CD1c-positive myeloid dendritic cell (primary cell): ENCODE results near the gene SLC17A4.

Source experiments
- DNase-seq: peaks from one replicate; pipeline ENCODE4 v3.0.0-alpha.2; 2016; ENCODE audit errors: extremely low spot score

The SLC17A4 gene, protein sequence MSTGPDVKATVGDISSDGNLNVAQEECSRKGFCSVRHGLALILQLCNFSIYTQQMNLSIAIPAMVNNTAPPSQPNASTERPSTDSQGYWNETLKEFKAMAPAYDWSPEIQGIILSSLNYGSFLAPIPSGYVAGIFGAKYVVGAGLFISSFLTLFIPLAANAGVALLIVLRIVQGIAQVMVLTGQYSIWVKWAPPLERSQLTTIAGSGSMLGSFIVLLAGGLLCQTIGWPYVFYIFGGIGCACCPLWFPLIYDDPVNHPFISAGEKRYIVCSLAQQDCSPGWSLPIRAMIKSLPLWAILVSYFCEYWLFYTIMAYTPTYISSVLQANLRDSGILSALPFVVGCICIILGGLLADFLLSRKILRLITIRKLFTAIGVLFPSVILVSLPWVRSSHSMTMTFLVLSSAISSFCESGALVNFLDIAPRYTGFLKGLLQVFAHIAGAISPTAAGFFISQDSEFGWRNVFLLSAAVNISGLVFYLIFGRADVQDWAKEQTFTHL

DNA sequence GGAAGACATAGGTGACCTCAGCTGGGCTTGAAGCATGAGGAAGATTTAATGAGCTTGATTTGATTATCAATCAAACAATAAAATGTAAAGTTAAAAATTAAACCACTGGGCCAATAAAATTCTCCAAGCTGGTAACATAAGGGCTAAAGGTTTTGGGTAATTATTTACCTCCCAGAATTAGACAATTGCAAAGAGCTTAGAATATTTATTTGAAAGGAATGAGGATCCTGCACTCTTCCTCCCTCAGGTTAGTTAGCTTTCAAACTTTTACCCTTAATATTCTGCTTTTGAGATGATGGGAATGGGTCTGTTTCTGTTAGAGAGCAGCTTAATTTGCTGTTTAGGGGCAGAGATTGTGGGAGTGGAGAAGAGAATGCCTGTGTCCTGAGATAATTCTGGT, at the start of gene SLC17A4:
Gene SLC17A4, plus strand, starts transcription at position 208 of the 400 bp plus-strand sequence. CDS start 7,221 bp downstream, outside the sequence.
- no peak for DNase-seq

DNA sequence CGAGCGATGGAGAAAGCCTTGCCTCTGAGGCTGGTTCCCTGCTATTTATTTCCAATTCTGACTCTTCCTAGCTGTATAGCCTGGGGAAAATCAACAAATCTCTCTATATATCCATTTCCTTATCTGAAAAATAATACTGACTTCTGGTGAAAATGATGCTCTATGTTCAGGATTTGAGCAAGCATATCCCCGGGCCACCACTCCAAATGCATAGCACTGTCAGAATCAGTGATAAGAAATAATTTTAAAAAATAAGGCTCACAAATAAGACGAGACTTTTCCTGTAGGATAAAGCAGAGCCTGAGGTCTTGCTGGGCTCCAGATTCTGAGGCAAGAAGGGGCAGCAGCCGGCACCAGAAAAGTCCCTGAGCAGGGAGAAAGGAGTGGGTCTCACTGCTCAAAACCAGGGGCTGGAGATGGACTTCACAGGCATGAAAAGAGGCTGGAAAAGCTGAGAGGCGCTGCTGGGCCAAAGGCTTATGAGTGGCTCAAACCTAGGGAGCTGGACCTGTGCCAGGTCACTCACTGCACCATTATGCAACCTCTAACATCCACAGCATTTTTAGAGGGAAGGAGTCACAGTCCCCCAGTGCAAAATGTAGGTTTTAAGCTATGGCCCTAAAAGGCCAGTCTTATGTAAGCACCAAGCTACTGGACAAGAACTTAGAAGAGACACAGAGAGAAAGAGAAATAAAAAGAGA, 48.1 kb upstream of the SLC17A4 start:
- no peak for DNase-seq

DNA sequence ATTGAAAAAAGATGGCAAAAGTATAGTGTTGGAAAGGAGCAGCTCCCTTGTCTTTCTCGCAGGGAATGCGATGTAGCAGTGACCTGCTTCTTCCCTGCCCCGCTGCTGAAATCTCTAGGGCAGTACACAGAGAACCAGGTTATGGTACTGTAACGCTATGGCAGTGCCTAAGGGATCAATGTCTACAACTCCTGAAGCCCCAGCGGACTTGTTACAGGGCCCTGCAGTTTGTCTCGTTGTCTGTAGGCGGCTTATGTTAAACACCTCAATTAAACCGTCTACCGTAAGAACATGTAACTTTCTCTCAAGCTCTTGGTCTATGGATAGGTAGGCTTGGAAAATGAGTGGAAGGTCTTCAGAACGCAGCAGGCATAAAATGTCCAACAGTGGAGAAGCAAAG, 44.8 kb upstream of the SLC17A4 start:
- DNase-seq = no peak

DNA sequence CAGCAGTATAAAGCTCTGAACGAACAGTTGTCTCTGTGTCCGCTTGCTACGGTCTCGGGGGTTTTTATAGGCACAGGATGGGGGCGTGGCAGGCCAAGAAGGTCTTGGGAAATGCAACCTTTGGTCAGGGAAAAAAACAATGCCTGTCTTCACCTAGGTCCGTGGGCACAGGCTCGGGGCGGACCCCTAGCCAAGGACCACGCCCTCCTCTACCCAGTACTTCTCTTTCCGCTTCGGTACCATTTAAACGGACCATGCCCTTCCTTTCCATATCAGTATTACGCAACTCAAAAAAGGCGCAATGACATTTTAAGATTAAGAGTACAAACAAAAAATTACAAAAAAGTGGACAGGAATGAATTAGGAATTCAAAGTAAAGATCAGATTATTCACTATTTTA, 44.3 kb upstream of the SLC17A4 start:
- no peak for DNase-seq

GRCh38 chr6:25713824-25714223, 40.7 kb upstream of the SLC17A4 start:
- no peak for DNase-seq

DNA sequence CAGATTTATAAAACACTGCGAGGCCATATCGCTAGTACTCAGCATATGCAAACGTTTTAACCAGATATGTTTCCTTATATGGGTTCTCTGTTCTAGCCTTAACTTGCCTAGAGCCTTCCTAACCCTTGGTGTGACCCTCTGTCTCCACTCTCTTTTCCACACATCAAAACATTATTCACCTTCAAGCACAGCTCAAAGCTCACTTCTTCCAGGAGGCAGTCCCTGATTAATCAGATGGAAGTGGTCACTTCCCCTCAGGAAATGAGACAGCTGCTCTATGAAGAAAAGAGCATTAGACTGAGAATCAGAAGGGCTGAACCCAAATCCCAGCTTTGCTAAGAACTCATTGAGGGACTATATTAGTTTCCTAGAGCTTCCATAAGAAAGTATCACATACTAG, 39.8 kb upstream of the SLC17A4 start:
- no peak for DNase-seq

DNA sequence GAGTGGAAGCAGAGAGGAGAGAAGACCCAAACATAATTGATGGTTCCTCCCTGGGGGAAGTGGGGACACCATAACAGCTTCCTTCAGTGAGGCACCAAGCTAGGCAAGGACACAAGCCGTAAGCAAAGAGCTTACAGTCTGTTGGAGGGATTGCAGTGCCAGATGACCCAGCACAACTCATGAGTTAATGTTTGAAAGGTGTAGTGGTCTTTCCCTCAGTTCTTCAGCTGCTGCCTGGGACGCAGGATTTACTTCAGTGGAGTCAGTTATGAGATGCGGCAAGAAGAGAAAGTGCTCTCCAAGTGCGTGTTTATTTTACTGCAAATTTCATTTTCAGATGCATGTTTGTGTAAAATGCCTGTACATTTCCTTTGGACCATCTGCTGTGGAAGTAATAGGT, 38.7 kb upstream of the SLC17A4 start:
- DNase-seq = no peak

DNA sequence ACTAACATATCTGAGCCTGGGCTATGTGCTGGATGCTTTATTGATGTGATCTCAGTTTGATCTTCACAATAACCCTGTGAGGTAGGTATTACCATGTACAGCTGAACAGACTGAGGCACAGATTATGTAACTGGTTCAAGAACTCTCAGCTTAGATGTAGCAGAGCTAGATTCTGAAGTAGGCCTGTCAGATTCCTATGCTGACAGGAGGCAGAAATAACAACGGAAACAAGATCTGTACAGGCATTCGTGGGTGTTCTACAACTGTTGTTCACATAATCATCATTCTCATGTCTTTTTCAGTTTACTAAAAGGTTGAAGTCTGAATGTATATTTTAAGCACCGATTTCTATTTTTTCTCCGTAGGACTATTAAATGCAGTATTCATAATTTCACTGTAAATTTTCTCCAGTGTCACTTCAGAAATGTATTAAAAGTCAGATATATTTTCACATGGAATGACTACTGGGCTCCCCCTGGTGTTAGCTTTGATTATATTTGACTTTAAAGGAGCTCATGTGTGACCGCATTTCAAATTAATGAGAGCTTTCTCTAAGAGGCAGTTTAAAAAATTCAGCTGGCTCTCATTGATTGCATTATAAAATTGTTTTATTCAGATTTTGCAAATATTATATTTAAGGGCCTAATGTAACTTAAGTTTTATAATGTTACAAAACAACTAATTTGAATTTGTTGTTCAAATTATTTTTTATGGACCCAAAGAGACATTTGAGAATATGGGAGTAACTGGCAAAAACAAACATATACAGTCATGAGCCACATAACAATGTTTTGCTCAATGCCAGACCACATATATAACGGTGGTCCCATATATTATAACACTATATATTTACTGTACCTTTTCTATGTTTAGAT, 36.4 kb upstream of the SLC17A4 start:
- DNase-seq = peak; percentile 41

- DNase-seq = no peak
Observed at GRCh38 chr6:25726122-25726911, 28.2 kb upstream of the SLC17A4 start.

GRCh38 chr6:25727028-25727427, 27.5 kb upstream of the SLC17A4 start:
- DNase-seq = no peak

- no peak for DNase-seq
Observed at GRCh38 chr6:25730907-25731306, 23.6 kb upstream of the SLC17A4 start.

- DNase-seq = no peak
Observed at GRCh38 chr6:25731721-25732120, 22.8 kb upstream of the SLC17A4 start.

GRCh38 chr6:25732468-25733198, 21.9 kb upstream of the SLC17A4 start:
- DNase-seq = no peak

DNA sequence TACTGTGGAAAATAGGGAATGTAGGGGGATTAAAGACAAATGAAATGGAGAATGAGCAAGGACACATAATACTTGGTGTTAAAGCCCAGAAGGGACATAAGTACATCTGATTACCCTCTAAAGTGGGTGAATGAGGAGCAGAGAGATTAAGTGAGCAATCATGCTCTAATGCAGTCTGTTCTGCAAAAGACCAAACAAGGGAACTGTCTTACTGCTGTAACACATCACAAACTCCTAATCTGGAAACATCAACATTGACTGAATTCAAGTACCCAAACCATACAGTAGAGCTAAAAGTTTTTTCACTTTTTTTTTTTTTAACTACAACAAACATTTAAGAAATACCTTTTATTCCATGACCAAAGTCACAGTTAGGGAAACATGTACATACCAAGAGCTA, 19.3 kb upstream of the SLC17A4 start:
- no peak for DNase-seq

GRCh38 chr6:25743868-25744267, 10.7 kb upstream of the SLC17A4 start:
- no peak for DNase-seq

GRCh38 chr6:25745836-25746235, 8.7 kb upstream of the SLC17A4 start:
- DNase-seq = no peak

DNA sequence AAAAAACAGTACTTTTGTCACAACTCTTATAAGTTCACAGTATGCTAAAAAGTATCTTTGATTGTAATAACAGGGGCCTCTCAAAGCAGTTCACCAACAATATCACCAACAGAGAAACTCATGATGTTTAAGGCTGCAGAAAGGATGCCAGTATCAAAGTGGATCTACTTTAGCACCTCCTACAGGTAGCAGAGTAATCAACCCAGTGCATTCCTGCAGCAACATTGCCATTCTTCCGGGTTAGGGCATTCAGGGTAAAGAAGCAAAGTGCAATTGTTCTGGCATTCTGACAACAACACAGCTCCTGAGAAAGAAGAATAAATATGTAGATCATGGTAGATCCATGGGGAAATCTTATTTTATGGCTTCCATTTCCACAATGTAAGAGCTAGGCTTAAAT, 7.6 kb upstream of the SLC17A4 start:
- no peak for DNase-seq

DNA sequence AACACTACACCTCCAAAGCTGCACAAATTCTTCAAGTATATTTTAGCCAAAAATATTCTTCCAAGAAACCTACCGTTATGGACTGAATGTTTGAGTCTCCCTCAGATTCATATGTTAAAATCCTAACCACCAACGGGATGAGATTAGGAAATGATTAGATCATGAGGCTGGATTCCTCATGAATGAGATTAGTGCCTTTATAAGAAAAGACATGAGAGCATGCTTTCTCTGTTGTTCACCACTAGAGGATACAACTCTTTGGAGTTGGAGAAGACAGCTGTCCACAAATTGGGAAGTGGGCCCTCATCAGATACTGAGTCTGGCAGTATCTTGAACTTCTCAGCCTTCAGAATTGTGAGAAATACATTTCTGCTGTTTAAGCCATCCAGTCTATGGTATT, 7.1 kb upstream of the SLC17A4 start:
- no peak for DNase-seq

DNA sequence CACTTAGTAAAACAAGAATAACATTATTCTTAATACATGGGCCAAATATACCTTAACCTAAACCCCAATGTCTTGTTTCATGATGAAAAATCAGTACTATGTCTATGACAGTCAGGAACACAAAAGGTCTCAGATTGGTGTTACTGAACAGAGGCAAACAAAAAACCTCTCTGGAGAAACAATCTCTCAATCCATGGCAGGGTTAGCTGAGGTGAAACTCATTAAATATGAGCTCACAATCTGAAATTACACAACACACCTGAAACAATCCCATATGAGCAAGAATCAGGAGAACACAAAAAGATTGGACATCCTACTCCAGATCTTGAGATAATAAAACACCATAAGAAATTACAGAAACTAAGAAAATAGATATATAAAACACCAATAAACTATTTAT, 6.5 kb upstream of the SLC17A4 start:
- DNase-seq = no peak
